HCT116 (cell line): ENCODE data around the gene HSDL2. TPM values are rescaled to one million over a fixed set of nuclear protein-coding genes. Genes with fewer than 3 reads are reported as not detected.

Source experiments
- ATAC-seq: fragments of 200-7000 bp; cut with Tn5 transposase; 2 replicates; pipeline ENCODE4 v1.9.1; 2020; ENCODE audit warnings: mild to moderate bottlenecking, moderate library complexity
- BruUV-seq: library from RNA; stranded (reverse); fragments of 400-500 nt; replicated peaks from 2 replicates; lab custom pipeline; 2021; lab: Mats Ljungman, UMichigan
- CTCF ChIA-PET: fragments of 300-600 bp; sonication (Branson Sonifier 250); formaldehyde crosslinking; loops from one replicate; lab custom pipeline; 2021; ENCODE audit warnings: antibody characterized with exemption; lab: Charles Lee
- POLR2A ChIA-PET: fragments of 300-600, 350-600 bp; sonication (Branson Sonifier 250); formaldehyde crosslinking; loops from one replicate; lab custom pipeline; 2021; ENCODE audit warnings: antibody characterized with exemption; lab: Charles Lee
- RAD21 ChIA-PET, 2 experiments: fragments of 300-600 bp; sonication (Branson Sonifier 250); formaldehyde crosslinking; loops; one replicate each; lab custom pipeline; 2023; ENCODE audit warnings: low total read pairs in 2 of 2; ENCODE audit not compliant: uncharacterized antibody in 2 of 2, unreplicated experiment in 2 of 2, low non-redundant PET in 1 of 2; lab: Charles Lee
- DNase-seq: peaks from one replicate; pipeline ENCODE4 v3.0.0-alpha.2; 2010; ENCODE audit warnings: low read depth, low spot score
- H2AFZ ChIP-seq: fragments of 200-600 bp; shearing (Covaris generic), sonication (generic); 2 replicates; pipeline ENCODE4 v1.6.1; 2017; ENCODE audit warnings: low read depth, mixed run types, mixed read lengths, antibody characterized with exemption, low read length; ENCODE audit not compliant: poor library complexity, severe bottlenecking
- H3K27ac ChIP-seq: 2 replicates; pipeline ENCODE4 v1.5.1; 2012; ENCODE audit warnings: low read depth, low read length
- H3K27me3 ChIP-seq: fragments of 200-600 bp; sonication (generic); 2 replicates; pipeline ENCODE4 v1.6.1; 2016; ENCODE audit warnings: mixed run types, low read length, mixed read lengths; ENCODE audit not compliant: insufficient read depth
- H3K36me3 ChIP-seq, 2 experiments: fragments of 200-500 bp in 1 of 2; fragments of 200-600 bp in 1 of 2; sonication (Bioruptor generic) in 1 of 2; sonication (generic) in 1 of 2; 2 replicates each; pipeline versions ENCODE4 v1.5.1 to v1.6.1; 2014 to 2016; ENCODE audit warnings: low read length in 2 of 2, inconsistent platforms in 1 of 2, mixed read lengths in 1 of 2, mixed run types in 1 of 2; ENCODE audit not compliant: insufficient read depth in 2 of 2, control insufficient read depth in 1 of 2
- H3K4me1 ChIP-seq, 2 experiments: fragments of 200-600 bp in 1 of 2; sonication (generic) in 1 of 2; 2 replicates each; pipeline versions ENCODE4 v1.5.1 to v1.6.1; 2012 to 2017; ENCODE audit warnings: low read length in 2 of 2, inconsistent platforms in 1 of 2, mild to moderate bottlenecking in 1 of 2, mixed read lengths in 1 of 2, mixed run types in 1 of 2, moderate library complexity in 1 of 2; ENCODE audit not compliant: insufficient read depth in 2 of 2, control insufficient read depth in 1 of 2
- H3K4me2 ChIP-seq: fragments of 200-600 bp; sonication (generic); 2 replicates; pipeline ENCODE4 v1.6.1; 2017; ENCODE audit warnings: mixed run types, low read length, mixed read lengths
- H3K4me3 ChIP-seq, 2 experiments: fragments of 200-600 bp in 1 of 2; sonication (generic) in 1 of 2; replicated peaks in 1 of 2; 2 replicates each; pipeline ENCODE4 v1.5.1; 2011 to 2016; ENCODE audit warnings: low read length in 2 of 2, control low read depth in 1 of 2, low read depth in 1 of 2, mild to moderate bottlenecking in 1 of 2, mixed read lengths in 1 of 2, mixed run types in 1 of 2
- H3K79me2 ChIP-seq: fragments of 200-600 bp; sonication (generic); 2 replicates; pipeline ENCODE4 v1.6.1; 2017; ENCODE audit warnings: mild to moderate bottlenecking, mixed run types, low read length, moderate library complexity, mixed read lengths; ENCODE audit not compliant: insufficient read depth
- H3K9ac ChIP-seq: fragments of 200-600 bp; sonication (generic); 2 replicates; pipeline ENCODE4 v1.6.1; 2016; ENCODE audit warnings: low read length, mixed read lengths
- H3K9me2 ChIP-seq: fragments of 200-600 bp; sonication (generic), shearing (Covaris generic); 2 replicates; pipeline ENCODE4 v1.6.1; 2017; ENCODE audit warnings: mixed run types, mild to moderate bottlenecking, moderate library complexity; ENCODE audit not compliant: insufficient read depth
- H3K9me3 ChIP-seq, 2 experiments: fragments of 200-500 bp in 1 of 2; fragments of 200-600 bp in 1 of 2; sonication (Bioruptor generic) in 1 of 2; sonication (generic) in 1 of 2; 2 replicates each; pipeline ENCODE4 v1.6.1; 2014 to 2017; ENCODE audit warnings: low read length in 2 of 2, mixed read lengths in 2 of 2, inconsistent platforms in 1 of 2, low read depth in 1 of 2, mild to moderate bottlenecking in 1 of 2, mixed run types in 1 of 2, moderate library complexity in 1 of 2; ENCODE audit not compliant: control insufficient read depth in 1 of 2, insufficient read depth in 1 of 2
- H4K20me1 ChIP-seq: fragments of 200-600 bp; sonication (generic), shearing (Covaris generic); 2 replicates; pipeline ENCODE4 v1.6.1; 2017; ENCODE audit warnings: mixed run types, mild to moderate bottlenecking, moderate library complexity; ENCODE audit not compliant: insufficient read depth
- ATF3 ChIP-seq: IDR thresholded peaks from 2 replicates; pipeline ENCODE4 v1.6.1; 2012
- CBX3 ChIP-seq: IDR thresholded peaks from 2 replicates; pipeline ENCODE4 v1.6.1; 2012; ENCODE audit warnings: low read depth
- CEBPB ChIP-seq: IDR thresholded peaks from 2 replicates; pipeline ENCODE4 v1.6.1; 2012; ENCODE audit warnings: low read depth
- CTCF ChIP-seq, 3 experiments: fragments of 200-600 bp in 1 of 3; sonication (generic) in 1 of 3; IDR thresholded peaks in 2 of 3; conservative IDR thresholded peaks in 1 of 3; 2 replicates each; pipeline ENCODE4 v1.5.1; 2012 to 2017; ENCODE audit warnings: low read depth in 2 of 3, low read length in 2 of 3, antibody characterized with exemption in 1 of 3, borderline replicate concordance in 1 of 3, control low read depth in 1 of 3, mild to moderate bottlenecking in 1 of 3, mixed read lengths in 1 of 3, mixed run types in 1 of 3, moderate library complexity in 1 of 3; ENCODE audit not compliant: insufficient read depth in 1 of 3
- EGR1 ChIP-seq: IDR thresholded peaks from 2 replicates; pipeline ENCODE4 v1.6.1; 2012; ENCODE audit warnings: low read depth
- ELF1 ChIP-seq: IDR thresholded peaks from 2 replicates; pipeline ENCODE4 v1.6.1; 2012; ENCODE audit warnings: low read depth, borderline replicate concordance
- EZH2 ChIP-seq: fragments of 200-600 bp; sonication (generic); IDR thresholded peaks from 2 replicates; pipeline ENCODE4 v1.6.1; 2017; ENCODE audit warnings: antibody characterized with exemption, mixed run types
- FOSL1 ChIP-seq: IDR thresholded peaks from 2 replicates; pipeline ENCODE4 v1.6.1; 2012; ENCODE audit warnings: low read depth
- JUND ChIP-seq: IDR thresholded peaks from 2 replicates; pipeline ENCODE4 v1.6.1; 2012
- MAX ChIP-seq: IDR thresholded peaks from 2 replicates; pipeline ENCODE4 v1.6.1; 2012
- POLR2A ChIP-seq: IDR thresholded peaks from 2 replicates; pipeline ENCODE4 v1.7.0; 2011; ENCODE audit warnings: borderline replicate concordance; ENCODE audit not compliant: insufficient read depth, insufficient read length; ENCODE audit errors: extremely low read depth
- POLR2AphosphoS5 ChIP-seq: IDR thresholded peaks from 2 replicates; pipeline ENCODE4 v1.6.1; 2011; ENCODE audit warnings: mild to moderate bottlenecking, low read depth, low read length, moderate library complexity
- RAD21 ChIP-seq: IDR thresholded peaks from 2 replicates; pipeline ENCODE4 v1.6.1; 2012; ENCODE audit warnings: low read depth, mild to moderate bottlenecking
- REST ChIP-seq: IDR thresholded peaks from 2 replicates; pipeline ENCODE4 v1.6.1; 2012; ENCODE audit warnings: low read depth
- SP1 ChIP-seq: IDR thresholded peaks from 2 replicates; pipeline ENCODE4 v1.6.1; 2012; ENCODE audit warnings: low read depth
- intact Hi-C: fragments of 100-400 bp; cut with micrococcal nuclease; formaldehyde crosslinking; loops from 2 replicates; pipeline ENCODE4 v1.10.0; 2022
- total RNA-seq: library from RNA; stranded (reverse); gene quantifications from one replicate; pipeline ENCODE4 v1.2.1, GENCODE V29; 2021; ENCODE audit not compliant: unreplicated experiment

HSDL2 gene
- total RNA-seq, 1 experiment from 2014 or later: 33.9 TPM

- no peak overlapping the region for H2AFZ ChIP-seq
- peaks cover 10% of the 10 kb centered on the region; the same call in 1 of the 2 replicates for H3K79me2 ChIP-seq
- TF ChIP-seq EGR1 (no peak), POLR2AphosphoS5 (no peak), ATF3 (no peak)
- no peaks in the 10 kb centered on the region for H3K4me1 ChIP-seq
- no peaks in the 10 kb centered on the region for H3K9me3 ChIP-seq
- ChIA-PET POLR2A (no interaction called here), CTCF (no interaction called here), RAD21 (no interaction called here)
- no peak overlapping the region for H3K4me2 ChIP-seq
- H3K27ac ChIP-seq: no peak overlapping the region
- no peak overlapping the region for H3K4me3 ChIP-seq
- BruUV-seq: no TSS peak
- intact Hi-C loops: no loop called here
- H3K36me3 ChIP-seq: peaks cover 0 to 2% of the 10 kb centered on the region in 2 experiments; a peak in 2 of 4 replicates
- H3K27me3 ChIP-seq: no peaks in the 10 kb centered on the region
- no peak for DNase-seq
- no peaks in the 10 kb centered on the region for H3K9me2 ChIP-seq
- no peak overlapping the region for H3K9ac ChIP-seq
- no peak for ATAC-seq
- no peaks in the 10 kb centered on the region for H4K20me1 ChIP-seq
Observed at GRCh38 chr9:112404508-112404932, 24.6 kb downstream of the HSDL2 start.

GRCh38 chr9:112408275-112408674 is 28.4 kb downstream of the HSDL2 start:
- no peak for DNase-seq
- Histone ChIP-seq H3K27ac (no peak overlapping the region), H3K9ac (no peak overlapping the region), H3K4me3 (no peak overlapping the region), H3K9me2 (no peaks in the 10 kb centered on the region), H4K20me1 (no peaks in the 10 kb centered on the region), H3K4me2 (no peak overlapping the region), H3K4me1 (no peaks in the 10 kb centered on the region), H2AFZ (no peak overlapping the region), H3K79me2 (peaks cover under 1% of the 10 kb centered on the region; the same call in 1 of the 2 replicates), H3K27me3 (no peaks in the 10 kb centered on the region), H3K9me3 (no peaks in the 10 kb centered on the region), H3K36me3 (peaks cover 0 to 2% of the 10 kb centered on the region in 2 experiments; a peak in 2 of 4 replicates)
- ChIA-PET CTCF (no interaction called here), RAD21 (no interaction called here), POLR2A (no interaction called here)
- no TSS peak for BruUV-seq
- no peak for ATAC-seq
- intact Hi-C loops: no loop called here
- no peak for TF ChIP-seq JUND
- no peak for TF ChIP-seq ELF1
- no peak for TF ChIP-seq EZH2
- TF ChIP-seq MAX: no peak
- TF ChIP-seq POLR2A: no peak
- no peak for TF ChIP-seq RAD21
- TF ChIP-seq ATF3: no peak
- no peak for TF ChIP-seq CTCF (IDR thresholded peaks at IDR 0.05 in 2 of 3, conservative IDR thresholded peaks at IDR 0.05 in 1 of 3; ENCODE audit: borderline replicate concordance in 1 of 3, insufficient read depth in 1 of 3, low read depth in 2 of 3, low read length in 2 of 3)
- TF ChIP-seq SP1: no peak
- no peak for TF ChIP-seq CEBPB
- TF ChIP-seq CBX3: no peak
- no peak for TF ChIP-seq REST
- TF ChIP-seq FOSL1: no peak
